GM12865 (cell line): ENCODE results near the gene COL1A2.

Experiments used
- DNase-seq: peaks from one replicate; pipeline ENCODE4 v3.0.0; 2010; ENCODE audit warnings: low read depth
- H3K4me3 ChIP-seq: 2 replicates; pipeline ENCODE4 v1.5.1; 2011; ENCODE audit warnings: mild to moderate bottlenecking, low read depth, low read length, control low read depth
- CTCF ChIP-seq: IDR thresholded peaks from 2 replicates; pipeline ENCODE4 v1.5.1; 2011; ENCODE audit warnings: low read length, control low read depth, low read depth, inconsistent platforms; ENCODE audit not compliant: insufficient read depth; ENCODE audit errors: missing control alignments

COL1A2 gene

GRCh38 chr7:94422136-94422535 is 27.4 kb downstream of the COL1A2 start:
- no peak for TF ChIP-seq CTCF

GRCh38 chr7:94422827-94423460 is 28.2 kb downstream of the COL1A2 start:
- H3K4me3 ChIP-seq: no peak overlapping the region
- DNase-seq: no peak
- TF ChIP-seq CTCF: no peak

More at GRCh38 chr7:94422136-94422535, 27.4 kb downstream of the COL1A2 start:
- no peak overlapping the region for H3K4me3 ChIP-seq
- DNase-seq: no peak

- DNase-seq: no peak
- H3K4me3 ChIP-seq: no peak overlapping the region
- no peak for TF ChIP-seq CTCF
Measured at GRCh38 chr7:94423863-94424735, 29.4 kb downstream of the COL1A2 start.

GRCh38 chr7:94425546-94425945 is 30.9 kb downstream of the COL1A2 start:
- H3K4me3 ChIP-seq: no peak overlapping the region
- DNase-seq: no peak
- TF ChIP-seq CTCF: no peak

GRCh38 chr7:94426980-94427875 is 32.5 kb downstream of the COL1A2 start:
- DNase-seq: no peak
- no peak overlapping the region for H3K4me3 ChIP-seq
- no peak for TF ChIP-seq CTCF

- no peak overlapping the region for H3K4me3 ChIP-seq
- DNase-seq: no peak
- no peak for TF ChIP-seq CTCF
Measured at GRCh38 chr7:94429153-94429552, 34.5 kb downstream of the COL1A2 start.
